H9 (cell line): ENCODE results near the gene PNMA6A. TPM values are rescaled to one million over a fixed set of nuclear protein-coding genes. Genes with fewer than 3 reads are reported as not detected.

Experiments used
- DNase-seq: peaks from one replicate; pipeline ENCODE4 v3.0.0-alpha.2; 2017
- H2AFZ ChIP-seq: one replicate; pipeline ENCODE4 v1.6.1; 2013; ENCODE audit warnings: mild to moderate bottlenecking, low read length, control low read depth, moderate library complexity
- H2AK5ac ChIP-seq: 2 replicates; pipeline ENCODE4 v1.6.1; 2013; ENCODE audit warnings: low read length, control low read depth, mixed read lengths; ENCODE audit not compliant: insufficient read length
- H2BK120ac ChIP-seq: one replicate; pipeline ENCODE4 v1.6.1; 2013; ENCODE audit warnings: low read depth, mild to moderate bottlenecking, low read length, control low read depth, inconsistent platforms; ENCODE audit not compliant: poor library complexity, severe bottlenecking
- H2BK12ac ChIP-seq: 2 replicates; pipeline ENCODE4 v1.6.1; 2013; ENCODE audit warnings: low read length, control low read depth, mixed read lengths, low read depth; ENCODE audit not compliant: insufficient read length
- H2BK15ac ChIP-seq: 2 replicates; pipeline ENCODE4 v1.6.1; 2013; ENCODE audit warnings: low read depth, low read length, control low read depth
- H2BK20ac ChIP-seq: one replicate; pipeline ENCODE4 v1.6.1; 2013; ENCODE audit warnings: low read depth, mild to moderate bottlenecking, low read length, control low read depth, inconsistent platforms; ENCODE audit not compliant: poor library complexity, severe bottlenecking
- H2BK5ac ChIP-seq: 2 replicates; pipeline ENCODE4 v1.6.1; 2013; ENCODE audit warnings: low read length, control low read depth, mixed read lengths; ENCODE audit not compliant: insufficient read length
- H3K14ac ChIP-seq: 2 replicates; pipeline ENCODE4 v1.6.1; 2013; ENCODE audit warnings: low read length, control low read depth; ENCODE audit not compliant: insufficient read depth
- H3K18ac ChIP-seq: 2 replicates; pipeline ENCODE4 v1.6.1; 2013; ENCODE audit warnings: low read depth, mild to moderate bottlenecking, mixed read lengths, low read length, control low read depth; ENCODE audit not compliant: insufficient read length
- H3K23ac ChIP-seq: 2 replicates; pipeline ENCODE4 v1.6.1; 2013; ENCODE audit warnings: low read length, control low read depth, mixed read lengths, low read depth; ENCODE audit not compliant: insufficient read length
- H3K23me2 ChIP-seq: 2 replicates; pipeline ENCODE4 v1.6.1; 2013; ENCODE audit warnings: low read depth, mild to moderate bottlenecking, mixed read lengths, low read length, control low read depth; ENCODE audit not compliant: insufficient read length, poor library complexity, severe bottlenecking
- H3K27ac ChIP-seq: 2 replicates; pipeline ENCODE4 v1.5.1; 2013; ENCODE audit warnings: low read length, control low read depth, mixed read lengths, low read depth; ENCODE audit not compliant: insufficient read length
- H3K27me3 ChIP-seq: 2 replicates; pipeline ENCODE4 v1.6.1; 2013; ENCODE audit warnings: low read length, control low read depth, inconsistent platforms; ENCODE audit not compliant: insufficient read depth
- H3K4ac ChIP-seq: 2 replicates; pipeline ENCODE4 v1.6.1; 2013; ENCODE audit warnings: low read depth, mild to moderate bottlenecking, control low read depth, inconsistent platforms, low read length, moderate library complexity
- H3K4me1 ChIP-seq: 2 replicates; pipeline ENCODE4 v1.6.1; 2013; ENCODE audit warnings: low read length, control low read depth, inconsistent platforms; ENCODE audit not compliant: insufficient read depth
- H3K4me2 ChIP-seq: 2 replicates; pipeline ENCODE4 v1.6.1; 2013; ENCODE audit warnings: low read length, control low read depth, mixed read lengths; ENCODE audit not compliant: insufficient read length, insufficient read depth
- H3K56ac ChIP-seq: 2 replicates; pipeline ENCODE4 v1.6.1; 2013; ENCODE audit warnings: low read depth, mild to moderate bottlenecking, mixed read lengths, low read length, control low read depth; ENCODE audit not compliant: insufficient read length
- H3K79me1 ChIP-seq: 2 replicates; pipeline ENCODE4 v1.6.1; 2013; ENCODE audit warnings: low read depth, mild to moderate bottlenecking, moderate library complexity, low read length, control low read depth, inconsistent platforms; ENCODE audit not compliant: insufficient read depth, poor library complexity, severe bottlenecking
- H3K79me2 ChIP-seq: 2 replicates; pipeline ENCODE4 v1.6.1; 2013; ENCODE audit warnings: low read length, control low read depth, inconsistent platforms; ENCODE audit not compliant: insufficient read depth
- H3K9ac ChIP-seq: 2 replicates; pipeline ENCODE4 v1.6.1; 2013; ENCODE audit warnings: low read length, control low read depth, mixed read lengths; ENCODE audit not compliant: insufficient read length; ENCODE audit errors: extremely low read depth
- H3K9me3 ChIP-seq: one replicate; pipeline ENCODE4 v1.6.1; 2013; ENCODE audit warnings: low read depth, low read length, inconsistent platforms; ENCODE audit not compliant: control insufficient read depth
- H3T11ph ChIP-seq: one replicate; pipeline ENCODE4 v1.6.1; 2013; ENCODE audit warnings: mild to moderate bottlenecking, low read length, control low read depth, inconsistent platforms
- H4K20me1 ChIP-seq: one replicate; pipeline ENCODE4 v1.6.1; 2013; ENCODE audit not compliant: control insufficient read depth, insufficient read length, insufficient read depth
- H4K5ac ChIP-seq: 2 replicates; pipeline ENCODE4 v1.6.1; 2013; ENCODE audit warnings: low read depth, mild to moderate bottlenecking, mixed read lengths, low read length, control low read depth; ENCODE audit not compliant: insufficient read length
- H4K8ac ChIP-seq: replicated peaks from 2 replicates; pipeline ENCODE4 v1.6.1; 2013; ENCODE audit warnings: low read length, control low read depth, mixed read lengths, low read depth; ENCODE audit not compliant: insufficient read length
- H4K91ac ChIP-seq: 2 replicates; pipeline ENCODE4 v1.6.1; 2013; ENCODE audit warnings: low read depth, mild to moderate bottlenecking, moderate library complexity, mixed read lengths, low read length, control low read depth; ENCODE audit not compliant: insufficient read length
- H3K27ac Mint-ChIP-seq, 3 experiments: 2 replicates in 2 of 3; 3 replicates in 1 of 3; pipeline ENCODE4 v1.8.0; 2020 to 2021; ENCODE audit warnings: mixed read lengths in 3 of 3, mild to moderate bottlenecking in 1 of 3, moderate library complexity in 1 of 3
- H3K27me3 Mint-ChIP-seq: 2 replicates; pipeline ENCODE4 v1.8.0; 2021; ENCODE audit warnings: low read depth, mild to moderate bottlenecking, moderate library complexity, mixed read lengths
- H3K36me3 Mint-ChIP-seq, 3 experiments: 2 replicates in 2 of 3; 3 replicates in 1 of 3; pipeline ENCODE4 v1.8.0; 2020 to 2021; ENCODE audit warnings: low read depth in 3 of 3, mixed read lengths in 3 of 3; ENCODE audit not compliant: insufficient read depth in 1 of 3
- H3K4me1 Mint-ChIP-seq, 2 experiments: 2 replicates each; pipeline ENCODE4 v1.8.0; 2020; ENCODE audit warnings: mixed read lengths in 2 of 2
- H3K4me3 Mint-ChIP-seq, 2 experiments: 2 replicates in 1 of 2; 3 replicates in 1 of 2; pipeline ENCODE4 v1.8.0; 2020 to 2021; ENCODE audit warnings: mild to moderate bottlenecking in 2 of 2, mixed read lengths in 2 of 2, moderate library complexity in 1 of 2
- H3K9me3 Mint-ChIP-seq, 2 experiments: 2 replicates in 1 of 2; 3 replicates in 1 of 2; pipeline ENCODE4 v1.8.0; 2020; ENCODE audit warnings: mild to moderate bottlenecking in 2 of 2, mixed read lengths in 2 of 2, moderate library complexity in 1 of 2
- CTCF ChIP-seq: fragments of 200-600 bp; sonication (generic); conservative IDR thresholded peaks from 3 replicates; pipeline ENCODE4 v1.8.0; 2021; ENCODE audit warnings: antibody characterized with exemption, mild to moderate bottlenecking
- WGBS: extraction: QIAGEN DNeasy Blood & Tissue Kit; methylation state at CpG from one replicate; pipeline ENCODE4 v1.1.7; 2013; ENCODE audit warnings: missing lambda C conversion rate, low lambda C conversion rate, mixed read lengths; ENCODE audit not compliant: insufficient read length; ENCODE audit errors: extremely low coverage; 5-methylcytosine and 5-hydroxymethylcytosine counted together
- total RNA-seq: library from RNA; stranded (reverse); gene quantifications from 2 replicates; pipeline ENCODE4 v1.2.1, GENCODE V29; 2021

The PNMA6A gene
- total RNA-seq, 1 experiment from 2014 or later, result 7.7 TPM

GRCh38 chrX:153061732-153062131 is 10.5 kb upstream of the PNMA6A start:
- Histone ChIP-seq H2BK20ac (no peak overlapping the region), H3K27me3 (no peaks in the 10 kb centered on the region), H3K79me1 (no peaks in the 10 kb centered on the region), H4K20me1 (no peaks in the 10 kb centered on the region), H3K9ac (no peak overlapping the region), H3K18ac (no peak overlapping the region), H2AFZ (no peak overlapping the region), H3K27ac (no peak overlapping the region), H4K8ac (no peak overlapping the region), H3K23ac (no peak overlapping the region), H3K4ac (no peak overlapping the region), H2AK5ac (no peak overlapping the region), H3K9me3 (peaks cover 54% of the 10 kb centered on the region), H3K23me2 (no peaks in the 10 kb centered on the region), H4K91ac (no peak overlapping the region), H3K56ac (no peak overlapping the region), H2BK12ac (no peak overlapping the region), H3K4me1 (no peaks in the 10 kb centered on the region), H3T11ph (no peak overlapping the region), H3K14ac (no peak overlapping the region), H4K5ac (no peak overlapping the region), H2BK120ac (no peak overlapping the region), H3K4me2 (no peak overlapping the region), H3K79me2 (no peaks in the 10 kb centered on the region), H2BK5ac (no peak overlapping the region), H2BK15ac (no peak overlapping the region)
- Mint-ChIP-seq H3K9me3 (peaks cover 50 to 55% of the 10 kb centered on the region in 2 experiments), H3K27ac (no peak overlapping the region), H3K36me3 (peaks cover 0 to 12% (median 3%) of the 10 kb centered on the region in 3 experiments; a peak in 3 of 7 replicates), H3K4me3 (no peak overlapping the region), H3K27me3 (peaks cover 16% of the 10 kb centered on the region), H3K4me1 (peaks cover 10 to 12% of the 10 kb centered on the region in 2 experiments)
- no peak for DNase-seq
- TF ChIP-seq CTCF, result no peak
- WGBS, result no CpG with 5 or more reads among the region's 3 CpGs
